Measurements from ENCODE around the gene CGREF1. TPM values are rescaled to one million over a fixed set of nuclear protein-coding genes. Genes with fewer than 3 reads are reported as not detected.

The CGREF1 gene
- total RNA-seq, 1 experiment from 2014 or later, result 4.0 TPM

DNA sequence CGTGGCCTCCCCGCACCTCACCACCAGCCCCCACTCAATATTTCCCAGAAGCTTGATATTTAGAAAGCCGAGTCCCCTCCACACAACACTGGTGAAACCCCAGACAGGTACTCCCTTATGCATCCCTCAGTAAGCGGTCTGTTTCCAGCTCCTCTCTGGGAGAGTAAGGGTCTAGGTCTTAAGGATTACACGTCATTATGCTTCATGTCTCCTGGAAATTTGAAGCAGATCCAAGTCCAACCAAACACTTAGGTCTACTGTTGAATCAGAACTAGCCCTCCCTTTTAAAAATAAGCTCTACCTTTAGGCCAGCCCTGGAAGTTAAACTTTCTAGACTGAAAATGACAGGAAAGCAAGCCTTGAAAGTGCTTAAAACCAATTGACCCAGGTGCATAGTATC lies 46.0 kb downstream of the CGREF1 start:
- H3K4me2 ChIP-seq (ENCODE audit: low read length), result no peak overlapping the region

More for the DNA sequence above, 46.0 kb downstream of the CGREF1 start:
- Histone ChIP-seq H4K20me1 (ENCODE audit: insufficient read depth) (no peaks in the 10 kb centered on the region), H3K4me1 (ENCODE audit: control insufficient read depth in 1 of 2, insufficient read depth in 2 of 2, low read length in 2 of 2) (peaks cover 7 to 18% of the 10 kb centered on the region in 2 experiments), H3K9me3 (ENCODE audit: control insufficient read depth in 1 of 2, insufficient read depth in 1 of 2, low read depth in 1 of 2, low read length in 2 of 2) (no peaks in the 10 kb centered on the region), H3K36me3 (ENCODE audit: control insufficient read depth in 1 of 2, insufficient read depth in 2 of 2, low read length in 2 of 2) (peaks cover 9 to 16% of the 10 kb centered on the region in 2 experiments; a peak in 2 of 4 replicates), H3K27me3 (ENCODE audit: insufficient read depth, low read length) (no peaks in the 10 kb centered on the region), H3K79me2 (ENCODE audit: insufficient read depth, low read length) (peaks cover 32% of the 10 kb centered on the region), H3K27ac (ENCODE audit: low read depth, low read length) (no peak overlapping the region), H3K4me3 (replicated peaks in 1 of 2; ENCODE audit: low read depth in 1 of 2, low read length in 2 of 2) (no peak overlapping the region), H2AFZ (ENCODE audit: low read depth, low read length, poor library complexity, severe bottlenecking) (no peak overlapping the region), H3K9me2 (ENCODE audit: insufficient read depth) (no peaks in the 10 kb centered on the region), H3K9ac (ENCODE audit: low read length) (no peak overlapping the region)
- ATAC-seq (no peak), DNase-seq (ENCODE audit: low read depth, low spot score) (no peak)
- CTCF ChIA-PET, result interaction anchor here (1.2 kb wide), 1 partner anchor 8 kb away, joined by 6 read pairs; no protein-coding TSS in a partner anchor
- RAD21 ChIA-PET (ENCODE audit: low non-redundant PET in 1 of 2, low total read pairs in 2 of 2, uncharacterized antibody in 2 of 2, unreplicated experiment in 2 of 2), result no interaction called here
- intact Hi-C loops (cut with micrococcal nuclease), result no loop called here
- POLR2A ChIA-PET, result no interaction called here
- BruUV-seq (replicated peaks), result no TSS peak
- TF ChIP-seq EZH2phosphoT487 (IDR thresholded peaks at IDR 0.05; ENCODE audit: borderline replicate concordance) (no peak), TCF7L2 (IDR thresholded peaks at IDR 0.05; ENCODE audit: borderline replicate concordance, extremely low read depth, insufficient read depth, insufficient read length) (no peak), YY1 (IDR thresholded peaks at IDR 0.05; ENCODE audit: extremely low read depth, insufficient replicate concordance, low read depth, low read length) (no peak), CEBPB (IDR thresholded peaks at IDR 0.05; ENCODE audit: low read depth) (no peak), RAD21 (IDR thresholded peaks at IDR 0.05; ENCODE audit: low read depth) (no peak), EZH2 (IDR thresholded peaks at IDR 0.05) (no peak), SP1 (IDR thresholded peaks at IDR 0.05; ENCODE audit: low read depth) (no peak), CBX3 (IDR thresholded peaks at IDR 0.05; ENCODE audit: low read depth) (no peak), ZFX (IDR thresholded peaks at IDR 0.05) (no peak), SRF (IDR thresholded peaks at IDR 0.05; ENCODE audit: low read depth) (no peak), POLR2A (IDR thresholded peaks at IDR 0.05; ENCODE audit: borderline replicate concordance, extremely low read depth, insufficient read depth, insufficient read length) (no peak), SIN3A (IDR thresholded peaks at IDR 0.05; ENCODE audit: low read depth) (no peak), FOSL1 (IDR thresholded peaks at IDR 0.05; ENCODE audit: low read depth) (no peak), ZNF274 (IDR thresholded peaks at IDR 0.05; ENCODE audit: low read depth, low read length) (no peak), POLR2AphosphoS5 (IDR thresholded peaks at IDR 0.05; ENCODE audit: low read depth, low read length) (no peak), JUND (IDR thresholded peaks at IDR 0.05) (no peak)
- TF ChIP-seq, protein P1, sequence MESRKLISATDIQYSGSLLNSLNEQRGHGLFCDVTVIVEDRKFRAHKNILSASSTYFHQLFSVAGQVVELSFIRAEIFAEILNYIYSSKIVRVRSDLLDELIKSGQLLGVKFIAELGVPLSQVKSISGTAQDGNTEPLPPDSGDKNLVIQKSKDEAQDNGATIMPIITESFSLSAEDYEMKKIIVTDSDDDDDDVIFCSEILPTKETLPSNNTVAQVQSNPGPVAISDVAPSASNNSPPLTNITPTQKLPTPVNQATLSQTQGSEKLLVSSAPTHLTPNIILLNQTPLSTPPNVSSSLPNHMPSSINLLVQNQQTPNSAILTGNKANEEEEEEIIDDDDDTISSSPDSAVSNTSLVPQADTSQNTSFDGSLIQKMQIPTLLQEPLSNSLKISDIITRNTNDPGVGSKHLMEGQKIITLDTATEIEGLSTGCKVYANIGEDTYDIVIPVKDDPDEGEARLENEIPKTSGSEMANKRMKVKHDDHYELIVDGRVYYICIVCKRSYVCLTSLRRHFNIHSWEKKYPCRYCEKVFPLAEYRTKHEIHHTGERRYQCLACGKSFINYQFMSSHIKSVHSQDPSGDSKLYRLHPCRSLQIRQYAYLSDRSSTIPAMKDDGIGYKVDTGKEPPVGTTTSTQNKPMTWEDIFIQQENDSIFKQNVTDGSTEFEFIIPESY (IDR thresholded peaks at IDR 0.05; ENCODE audit: extremely low read depth, insufficient replicate concordance, low read length), result no peak
- TF ChIP-seq, protein P2, sequence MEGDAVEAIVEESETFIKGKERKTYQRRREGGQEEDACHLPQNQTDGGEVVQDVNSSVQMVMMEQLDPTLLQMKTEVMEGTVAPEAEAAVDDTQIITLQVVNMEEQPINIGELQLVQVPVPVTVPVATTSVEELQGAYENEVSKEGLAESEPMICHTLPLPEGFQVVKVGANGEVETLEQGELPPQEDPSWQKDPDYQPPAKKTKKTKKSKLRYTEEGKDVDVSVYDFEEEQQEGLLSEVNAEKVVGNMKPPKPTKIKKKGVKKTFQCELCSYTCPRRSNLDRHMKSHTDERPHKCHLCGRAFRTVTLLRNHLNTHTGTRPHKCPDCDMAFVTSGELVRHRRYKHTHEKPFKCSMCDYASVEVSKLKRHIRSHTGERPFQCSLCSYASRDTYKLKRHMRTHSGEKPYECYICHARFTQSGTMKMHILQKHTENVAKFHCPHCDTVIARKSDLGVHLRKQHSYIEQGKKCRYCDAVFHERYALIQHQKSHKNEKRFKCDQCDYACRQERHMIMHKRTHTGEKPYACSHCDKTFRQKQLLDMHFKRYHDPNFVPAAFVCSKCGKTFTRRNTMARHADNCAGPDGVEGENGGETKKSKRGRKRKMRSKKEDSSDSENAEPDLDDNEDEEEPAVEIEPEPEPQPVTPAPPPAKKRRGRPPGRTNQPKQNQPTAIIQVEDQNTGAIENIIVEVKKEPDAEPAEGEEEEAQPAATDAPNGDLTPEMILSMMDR (IDR thresholded peaks at IDR 0.05 in 2 of 3, conservative IDR thresholded peaks at IDR 0.05 in 1 of 3; ENCODE audit: borderline replicate concordance in 1 of 3, insufficient read depth in 1 of 3, low read depth in 2 of 3, low read length in 2 of 3), result no peak
- TF ChIP-seq, protein P3, sequence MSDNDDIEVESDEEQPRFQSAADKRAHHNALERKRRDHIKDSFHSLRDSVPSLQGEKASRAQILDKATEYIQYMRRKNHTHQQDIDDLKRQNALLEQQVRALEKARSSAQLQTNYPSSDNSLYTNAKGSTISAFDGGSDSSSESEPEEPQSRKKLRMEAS (IDR thresholded peaks at IDR 0.05), result no peak
- TF ChIP-seq, protein P4, sequence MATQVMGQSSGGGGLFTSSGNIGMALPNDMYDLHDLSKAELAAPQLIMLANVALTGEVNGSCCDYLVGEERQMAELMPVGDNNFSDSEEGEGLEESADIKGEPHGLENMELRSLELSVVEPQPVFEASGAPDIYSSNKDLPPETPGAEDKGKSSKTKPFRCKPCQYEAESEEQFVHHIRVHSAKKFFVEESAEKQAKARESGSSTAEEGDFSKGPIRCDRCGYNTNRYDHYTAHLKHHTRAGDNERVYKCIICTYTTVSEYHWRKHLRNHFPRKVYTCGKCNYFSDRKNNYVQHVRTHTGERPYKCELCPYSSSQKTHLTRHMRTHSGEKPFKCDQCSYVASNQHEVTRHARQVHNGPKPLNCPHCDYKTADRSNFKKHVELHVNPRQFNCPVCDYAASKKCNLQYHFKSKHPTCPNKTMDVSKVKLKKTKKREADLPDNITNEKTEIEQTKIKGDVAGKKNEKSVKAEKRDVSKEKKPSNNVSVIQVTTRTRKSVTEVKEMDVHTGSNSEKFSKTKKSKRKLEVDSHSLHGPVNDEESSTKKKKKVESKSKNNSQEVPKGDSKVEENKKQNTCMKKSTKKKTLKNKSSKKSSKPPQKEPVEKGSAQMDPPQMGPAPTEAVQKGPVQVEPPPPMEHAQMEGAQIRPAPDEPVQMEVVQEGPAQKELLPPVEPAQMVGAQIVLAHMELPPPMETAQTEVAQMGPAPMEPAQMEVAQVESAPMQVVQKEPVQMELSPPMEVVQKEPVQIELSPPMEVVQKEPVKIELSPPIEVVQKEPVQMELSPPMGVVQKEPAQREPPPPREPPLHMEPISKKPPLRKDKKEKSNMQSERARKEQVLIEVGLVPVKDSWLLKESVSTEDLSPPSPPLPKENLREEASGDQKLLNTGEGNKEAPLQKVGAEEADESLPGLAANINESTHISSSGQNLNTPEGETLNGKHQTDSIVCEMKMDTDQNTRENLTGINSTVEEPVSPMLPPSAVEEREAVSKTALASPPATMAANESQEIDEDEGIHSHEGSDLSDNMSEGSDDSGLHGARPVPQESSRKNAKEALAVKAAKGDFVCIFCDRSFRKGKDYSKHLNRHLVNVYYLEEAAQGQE (IDR thresholded peaks at IDR 0.05; ENCODE audit: low read depth), result no peak

Data from HCT116 (cell line).